K562 (cell line): ENCODE data around the gene ZBTB20. TPM values are rescaled to one million over a fixed set of nuclear protein-coding genes. Genes with fewer than 3 reads are reported as not detected.

Source experiments
- ATAC-seq: fragments of 200-7000 bp; cut with Tn5 transposase; 3 replicates; pipeline ENCODE4 v1.9.1; 2020; ENCODE audit warnings: moderate library complexity
- BruUV-seq: library from RNA; stranded (reverse); fragments of 400-500 nt; replicated peaks from 2 replicates; lab custom pipeline; 2021; lab: Mats Ljungman, UMichigan
- CTCF ChIA-PET: fragments of 300-600 bp; formaldehyde crosslinking; extraction: SDS; loops from one replicate; lab custom pipeline; 2021; ENCODE audit warnings: low intra/inter-chr PET ratio; lab: Yijun Ruan, JAX
- POLR2A ChIA-PET: fragments of 300-600, 350-650 bp; sonication (Branson Sonifier 250); formaldehyde crosslinking; extraction: SDS; loops from one replicate; lab custom pipeline; 2021; ENCODE audit warnings: antibody characterized with exemption, inconsistent platforms; lab: Yijun Ruan, JAX
- DNase-seq, 4 experiments: peaks; one replicate each; pipeline versions ENCODE4 v3.0.0 to v3.0.0-alpha.2; 2011 to 2018; ENCODE audit warnings: low spot score in 3 of 4, mixed read lengths in 3 of 4; ENCODE audit errors: extremely low read depth in 1 of 4
- FAIRE-seq: peaks from 2 replicates; lab custom pipeline; 2011; peaks lifted over from hg19 to GRCh38; lab: Jason Lieb, UNC
- H2AFZ ChIP-seq: 2 replicates; pipeline ENCODE4 v1.6.0; 2011; ENCODE audit warnings: low read depth, low read length, control low read depth, inconsistent platforms
- H3K27ac ChIP-seq: fragments of 200-600 bp; 3 replicates; pipeline ENCODE4 v1.8.0; 2011; ENCODE audit warnings: low read depth, mild to moderate bottlenecking, control low read depth, inconsistent platforms, low read length, moderate library complexity, mixed read lengths; ENCODE audit errors: extremely low read depth
- H3K27me3 ChIP-seq, 2 experiments: fragments of 300-600 bp in 1 of 2; 2 replicates in 1 of 2; 3 replicates in 1 of 2; pipeline versions ENCODE4 v1.6.0 to v1.8.0; 2011; ENCODE audit warnings: inconsistent platforms in 2 of 2, low read length in 2 of 2, mild to moderate bottlenecking in 1 of 2, mixed read lengths in 1 of 2, moderate library complexity in 1 of 2; ENCODE audit not compliant: control insufficient read depth in 2 of 2, insufficient read depth in 2 of 2
- H3K36me3 ChIP-seq: fragments of 300-600 bp; 3 replicates; pipeline ENCODE4 v1.8.0; 2011; ENCODE audit warnings: mild to moderate bottlenecking, low read length, inconsistent platforms; ENCODE audit not compliant: control insufficient read depth, insufficient read depth
- H3K4me1 ChIP-seq, 2 experiments: fragments of 200-600 bp in 1 of 2; replicated peaks in 1 of 2; 2 replicates in 1 of 2; 3 replicates in 1 of 2; pipeline versions ENCODE4 v1.5.1 to v1.8.0; 2011; ENCODE audit warnings: inconsistent platforms in 2 of 2, low read length in 2 of 2, mild to moderate bottlenecking in 1 of 2, mixed read lengths in 1 of 2, moderate library complexity in 1 of 2; ENCODE audit not compliant: control insufficient read depth in 2 of 2, insufficient read depth in 2 of 2
- H3K4me2 ChIP-seq: 2 replicates; pipeline ENCODE4 v1.6.1; 2011; ENCODE audit warnings: low read length, control low read depth, inconsistent platforms, mixed read lengths; ENCODE audit not compliant: insufficient read depth
- H3K4me3 ChIP-seq: fragments of 200-600 bp; sonication (generic), shearing (Covaris generic); 2 replicates; pipeline ENCODE4 v1.5.1; 2016; ENCODE audit warnings: control low read depth, inconsistent platforms
- H3K79me2 ChIP-seq: fragments of 200-600 bp; 3 replicates; pipeline ENCODE4 v1.8.0; 2011; ENCODE audit warnings: low read length, inconsistent platforms; ENCODE audit not compliant: control insufficient read depth, insufficient read depth
- H3K9ac ChIP-seq, 2 experiments: 2 replicates each; pipeline versions ENCODE4 v1.6.0 to v1.6.1; 2011; ENCODE audit warnings: low read depth in 2 of 2, low read length in 2 of 2, control low read depth in 1 of 2, inconsistent platforms in 1 of 2, mild to moderate bottlenecking in 1 of 2, mixed read lengths in 1 of 2; ENCODE audit not compliant: insufficient read depth in 1 of 2
- H3K9me1 ChIP-seq: one replicate; pipeline ENCODE4 v1.6.0; 2011; ENCODE audit warnings: inconsistent platforms, mild to moderate bottlenecking, low read length, moderate library complexity; ENCODE audit not compliant: control insufficient read depth, insufficient read depth
- H3K9me3 ChIP-seq: replicated peaks from 2 replicates; pipeline ENCODE4 v1.5.1; 2011; ENCODE audit warnings: low read depth, low read length, inconsistent platforms; ENCODE audit not compliant: control insufficient read depth, insufficient read depth
- H4K20me1 ChIP-seq: replicated peaks from 2 replicates; pipeline ENCODE4 v1.6.1; 2011; ENCODE audit warnings: low read length, inconsistent platforms, mixed read lengths; ENCODE audit not compliant: control insufficient read depth, insufficient read depth
- CBX2 ChIP-seq: fragments of 200-600 bp; sonication (generic); IDR thresholded peaks from one replicate; pipeline ENCODE4 v1.6.1; 2012; ENCODE audit warnings: mild to moderate bottlenecking, low read length, inconsistent platforms; ENCODE audit not compliant: insufficient read depth, poor library complexity, severe bottlenecking
- FOXJ2 ChIP-seq: fragments of 200-800 bp; sonication (Bioruptor generic); IDR thresholded peaks from 2 replicates; pipeline ENCODE4 v1.6.1; 2016; ENCODE audit warnings: missing genetic modification characterization, missing compliant biosample characterization
- KLF10 ChIP-seq: fragments of 250-450 bp; sonication (Bioruptor Pico); IDR thresholded peaks from 2 replicates; pipeline ENCODE4 v1.6.1; 2021; ENCODE audit warnings: matching md5 sums
- MCM3 ChIP-seq: fragments of 450-650 bp; IDR thresholded peaks from 2 replicates; pipeline ENCODE4 v1.6.1; 2016
- RFX1 ChIP-seq: fragments of 450-650 bp; IDR thresholded peaks from 2 replicates; pipeline ENCODE4 v1.6.1; 2016; ENCODE audit warnings: mild to moderate bottlenecking, moderate library complexity
- RFX5 ChIP-seq: IDR thresholded peaks from 2 replicates; pipeline ENCODE4 v1.6.1; 2011; ENCODE audit warnings: low read depth, mild to moderate bottlenecking, improper control_type of control experiment, low read length
- THRAP3 ChIP-seq: fragments of 450-650 bp; IDR thresholded peaks from 2 replicates; pipeline ENCODE4 v1.6.1; 2016; ENCODE audit warnings: mild to moderate bottlenecking, inconsistent platforms, borderline replicate concordance
- WGBS: fragments of 100-300 bp; shearing (Covaris generic); methylation state at CpG from one replicate; pipeline ENCODE4 v1.1.6; 2016; ENCODE audit warnings: low coverage, mixed read lengths; ENCODE audit not compliant: insufficient coverage; ENCODE audit errors: missing lambda C conversion rate; 5-methylcytosine and 5-hydroxymethylcytosine counted together
- in situ Hi-C: fragments of 300-500 bp; cut with MboI; formaldehyde crosslinking; loops from 4 replicates; pipeline ENCODE4 v1.15.0; 2018; ENCODE audit warnings: inconsistent platforms, mixed read lengths
- intact Hi-C: fragments of 100-400 bp; cut with micrococcal nuclease; formaldehyde crosslinking; loops from 2 replicates; pipeline ENCODE4 v1.14.2; 2022
- polyA plus RNA-seq, 8 experiments: library from polyadenylated mRNA; depleted of rRNA in 4 of 8; stranded (reverse) in 5 of 8; unstranded in 3 of 8; fragments of >200 nt; fragmentation: Nextera tagmentation in 2 of 8; fragmentation: Illumina TruSeq in 1 of 8; extraction: Ambion mirVana in 2 of 8; extraction: Trizol in 1 of 8; gene quantifications; 2 replicates each; pipeline versions ENCODE4 v1.2.1 to v1.2.3, GENCODE V29; 2011 to 2014; ENCODE audit warnings: inconsistent platforms in 1 of 8, missing spikeins in 1 of 8
- total RNA-seq, 7 experiments: library from RNA; depleted of rRNA in 6 of 7; stranded (reverse); fragments of >200 nt in 6 of 7; fragmentation: Illumina TruSeq in 2 of 7; extraction: Trizol in 2 of 7; gene quantifications; 2 replicates each; pipeline versions ENCODE4 v1.2.1 to v1.2.3, GENCODE V29; 2011 to 2021; ENCODE audit warnings: low replicate concordance in 1 of 7
- TF ChIP-seq, protein P1 (sequence below): fragments of 250-450 bp; sonication (Bioruptor Pico); IDR thresholded peaks from 2 replicates; pipeline ENCODE4 v1.4.0; 2020; ENCODE audit warnings: mild to moderate bottlenecking

Gene ZBTB20
- total and polyA plus RNA-seq, 9 of the 15 experiments (the other 6 are each of a cell fraction or from before 2014, with no cell fraction given): 0.17 to 1.7 (median 0.45) TPM

DNA sequence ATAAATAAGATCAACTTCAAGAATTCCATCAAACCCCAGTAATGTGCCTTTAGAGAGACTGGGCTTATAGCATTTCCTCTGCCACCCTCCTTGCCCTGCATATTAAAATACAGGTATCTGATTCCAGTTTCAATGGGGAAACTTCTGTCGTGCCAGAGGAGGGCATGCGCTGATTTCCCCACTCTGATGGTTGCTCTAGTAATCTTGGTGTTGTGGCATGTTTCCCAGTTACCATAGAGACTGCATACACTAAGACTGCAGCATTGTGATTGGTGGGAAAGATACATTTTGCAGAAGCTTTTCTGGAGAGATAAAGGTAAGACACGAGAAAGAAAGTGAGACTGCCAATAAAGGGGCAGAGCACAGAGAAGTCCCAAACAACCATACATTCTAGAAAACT is 627.7 kb downstream of the ZBTB20 start:
- in situ Hi-C loops (no loop called here), intact Hi-C loops (no loop called here)
- ChIA-PET POLR2A (no interaction called here), CTCF (no interaction called here)
- no peaks in the 10 kb centered on the region for H3K9me3 ChIP-seq
- ATAC-seq (no peak), DNase-seq (no peak), FAIRE-seq (no peak)
- BruUV-seq: no TSS peak
- H3K9ac ChIP-seq: no peak overlapping the region
- H2AFZ ChIP-seq: no peak overlapping the region
- H3K79me2 ChIP-seq: no peaks in the 10 kb centered on the region
- H3K4me2 ChIP-seq: no peak overlapping the region
- TF ChIP-seq FOXJ2 (peak; percentile 97), KLF10 (CRISPR knock-in tag) (no peak), CBX2 (no peak), RFX5 (peak; percentile 65; the same call in 1 of the 2 replicates), RFX1 (peak; percentile 54), MCM3 (no peak), THRAP3 (no peak)
- TF ChIP-seq, protein P1, sequence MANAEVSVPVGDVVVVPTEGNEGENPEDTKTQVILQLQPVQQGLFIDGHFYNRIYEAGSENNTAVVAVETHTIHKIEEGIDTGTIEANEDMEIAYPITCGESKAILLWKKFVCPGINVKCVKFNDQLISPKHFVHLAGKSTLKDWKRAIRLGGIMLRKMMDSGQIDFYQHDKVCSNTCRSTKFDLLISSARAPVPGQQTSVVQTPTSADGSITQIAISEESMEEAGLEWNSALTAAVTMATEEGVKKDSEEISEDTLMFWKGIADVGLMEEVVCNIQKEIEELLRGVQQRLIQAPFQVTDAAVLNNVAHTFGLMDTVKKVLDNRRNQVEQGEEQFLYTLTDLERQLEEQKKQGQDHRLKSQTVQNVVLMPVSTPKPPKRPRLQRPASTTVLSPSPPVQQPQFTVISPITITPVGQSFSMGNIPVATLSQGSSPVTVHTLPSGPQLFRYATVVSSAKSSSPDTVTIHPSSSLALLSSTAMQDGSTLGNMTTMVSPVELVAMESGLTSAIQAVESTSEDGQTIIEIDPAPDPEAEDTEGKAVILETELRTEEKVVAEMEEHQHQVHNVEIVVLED (CRISPR knock-in tag): no peak
- no peak overlapping the region for H3K27ac ChIP-seq
- no peaks in the 10 kb centered on the region for H3K27me3 ChIP-seq
- WGBS: 3% methylated on average over 3 of the region's 3 CpGs
- no peaks in the 10 kb centered on the region for H3K36me3 ChIP-seq
- H4K20me1 ChIP-seq: no peaks in the 10 kb centered on the region
- no peaks in the 10 kb centered on the region for H3K4me1 ChIP-seq
- H3K9me1 ChIP-seq: no peaks in the 10 kb centered on the region
- H3K4me3 ChIP-seq: no peak overlapping the region
